ENCODE measurements around the gene TXNRD2. TPM values are rescaled to one million over a fixed set of nuclear protein-coding genes. Genes with fewer than 3 reads are reported as not detected.

TXNRD2 gene
- total RNA-seq, 1 experiment from 2014 or later, result 33.7 TPM

GRCh38 chr22:19958083-19959042 is 16.7 kb upstream of the TXNRD2 start:
- no peak for TF ChIP-seq CTCF (IDR thresholded peaks at IDR 0.05; ENCODE audit: unreplicated experiment)
- intact Hi-C loops (cut with micrococcal nuclease; ENCODE audit: unreplicated experiment), result no loop called here
- Mint-ChIP-seq H3K9me3 (ENCODE audit: low read depth, unreplicated experiment) (no peaks in the 10 kb centered on the region), H3K36me3 (ENCODE audit: insufficient read depth, unreplicated experiment) (peaks cover 57% of the 10 kb centered on the region), H3K4me1 (ENCODE audit: low read depth, unreplicated experiment) (peaks cover 38% of the 10 kb centered on the region), H3K27ac (ENCODE audit: unreplicated experiment) (peak overlapping the region; percentile 75), H3K27me3 (ENCODE audit: unreplicated experiment) (no peaks in the 10 kb centered on the region), H3K4me3 (ENCODE audit: low read depth, unreplicated experiment) (peak overlapping the region; percentile 71)
- DNase-seq, result no peak
- no TSS peak for BruUV-seq (replicated peaks)
- CTCF ChIA-PET, result interaction anchor here (0.7 to 0.9 kb wide), 2 partner anchors 10 to 128 kb away, joined by 3 to 4 read pairs; no protein-coding TSS in a partner anchor

- BruUV-seq (replicated peaks), result no TSS peak
- Mint-ChIP-seq H3K27ac (ENCODE audit: unreplicated experiment) (no peak overlapping the region), H3K4me1 (ENCODE audit: low read depth, unreplicated experiment) (peaks cover 29% of the 10 kb centered on the region), H3K4me3 (ENCODE audit: low read depth, unreplicated experiment) (no peak overlapping the region), H3K27me3 (ENCODE audit: unreplicated experiment) (no peaks in the 10 kb centered on the region), H3K36me3 (ENCODE audit: insufficient read depth, unreplicated experiment) (peaks cover 48% of the 10 kb centered on the region), H3K9me3 (ENCODE audit: low read depth, unreplicated experiment) (no peaks in the 10 kb centered on the region)
- DNase-seq, result no peak
- CTCF ChIA-PET, result no interaction called here
- no peak for TF ChIP-seq CTCF (IDR thresholded peaks at IDR 0.05; ENCODE audit: unreplicated experiment)
- intact Hi-C loops (cut with micrococcal nuclease; ENCODE audit: unreplicated experiment), result no loop called here
Observed at GRCh38 chr22:19957445-19957844, 15.8 kb upstream of the TXNRD2 start.

- peaks cover 17% of the 10 kb centered on the region for H3K4me1 Mint-ChIP-seq (ENCODE audit: low read depth, unreplicated experiment)
- no peak for TF ChIP-seq CTCF (IDR thresholded peaks at IDR 0.05; ENCODE audit: unreplicated experiment)
- H3K9me3 Mint-ChIP-seq (ENCODE audit: low read depth, unreplicated experiment), result no peaks in the 10 kb centered on the region
- CTCF ChIA-PET, result interaction anchor here (0.7 to 2.5 kb wide), 2 partner anchors 7 to 62 kb away, joined by 5 to 17 read pairs; no protein-coding TSS in a partner anchor
- H3K27ac Mint-ChIP-seq (ENCODE audit: unreplicated experiment), result no peak overlapping the region
- H3K27me3 Mint-ChIP-seq (ENCODE audit: unreplicated experiment), result no peaks in the 10 kb centered on the region
- no peak for DNase-seq
- no peak overlapping the region for H3K4me3 Mint-ChIP-seq (ENCODE audit: low read depth, unreplicated experiment)
- BruUV-seq (replicated peaks), result no TSS peak
- intact Hi-C loops (cut with micrococcal nuclease; ENCODE audit: unreplicated experiment), result no loop called here
- peaks cover 38% of the 10 kb centered on the region for H3K36me3 Mint-ChIP-seq (ENCODE audit: insufficient read depth, unreplicated experiment)
Observed at GRCh38 chr22:19955241-19956128, 13.9 kb upstream of the TXNRD2 start.

- Mint-ChIP-seq H3K36me3 (ENCODE audit: insufficient read depth, unreplicated experiment) (peaks cover 38% of the 10 kb centered on the region), H3K9me3 (ENCODE audit: low read depth, unreplicated experiment) (no peaks in the 10 kb centered on the region), H3K4me3 (ENCODE audit: low read depth, unreplicated experiment) (no peak overlapping the region), H3K4me1 (ENCODE audit: low read depth, unreplicated experiment) (peaks cover 10% of the 10 kb centered on the region), H3K27ac (ENCODE audit: unreplicated experiment) (no peak overlapping the region), H3K27me3 (ENCODE audit: unreplicated experiment) (no peaks in the 10 kb centered on the region)
- BruUV-seq (replicated peaks), result no TSS peak
- TF ChIP-seq CTCF (IDR thresholded peaks at IDR 0.05; ENCODE audit: unreplicated experiment), result no peak
- CTCF ChIA-PET, result no interaction called here
- intact Hi-C loops (cut with micrococcal nuclease; ENCODE audit: unreplicated experiment), result no loop called here
- DNase-seq, result no peak
Observed at GRCh38 chr22:19951346-19951745, 9.7 kb upstream of the TXNRD2 start.
